ENCODE measurements around the gene ARSD. TPM values are rescaled to one million over a fixed set of nuclear protein-coding genes. Genes with fewer than 3 reads are reported as not detected.

Gene ARSD
- total RNA-seq, 1 experiment from 2014 or later = 10.3 TPM

GRCh38 chrX:2908125-2908685 is 20.9 kb downstream of the ARSD start:
- 100% methylated on average over 2 of the region's 2 CpGs for WGBS (ENCODE audit: extremely low coverage, insufficient read length, low lambda C conversion rate)
- H3K4me3 Mint-ChIP-seq = no peak overlapping the region
- Histone ChIP-seq H4K8ac (replicated peaks; ENCODE audit: insufficient read length, low read depth, low read length) (no peak overlapping the region), H3K56ac (ENCODE audit: insufficient read length, low read depth, low read length) (no peak overlapping the region), H3K4me2 (ENCODE audit: insufficient read depth, insufficient read length, low read length) (no peak overlapping the region), H2AFZ (ENCODE audit: low read length) (no peak overlapping the region), H3K79me1 (ENCODE audit: insufficient read depth, low read depth, low read length, poor library complexity, severe bottlenecking) (no peaks in the 10 kb centered on the region), H2BK15ac (ENCODE audit: low read depth, low read length) (no peak overlapping the region), H3K27me3 (ENCODE audit: insufficient read depth, low read length) (no peaks in the 10 kb centered on the region), H3K4me1 (ENCODE audit: insufficient read depth, low read length) (no peaks in the 10 kb centered on the region; the same call in 1 of the 2 replicates), H3K79me2 (ENCODE audit: insufficient read depth, low read length) (no peaks in the 10 kb centered on the region), H4K20me1 (ENCODE audit: control insufficient read depth, insufficient read depth, insufficient read length) (no peaks in the 10 kb centered on the region), H3K9me3 (ENCODE audit: control insufficient read depth, low read depth, low read length) (peaks cover 5% of the 10 kb centered on the region), H4K5ac (ENCODE audit: insufficient read length, low read depth, low read length) (no peak overlapping the region), H2BK20ac (ENCODE audit: low read depth, low read length, poor library complexity, severe bottlenecking) (no peak overlapping the region), H3T11ph (ENCODE audit: low read length) (no peak overlapping the region), H2BK5ac (ENCODE audit: insufficient read length, low read length) (no peak overlapping the region), H4K91ac (ENCODE audit: insufficient read length, low read depth, low read length) (no peak overlapping the region), H2BK120ac (ENCODE audit: low read depth, low read length, poor library complexity, severe bottlenecking) (no peak overlapping the region), H3K23ac (ENCODE audit: insufficient read length, low read depth, low read length) (no peak overlapping the region), H3K27ac (ENCODE audit: insufficient read length, low read depth, low read length) (no peak overlapping the region), H3K14ac (ENCODE audit: insufficient read depth, low read length) (no peak overlapping the region), H2AK5ac (ENCODE audit: insufficient read length, low read length) (no peak overlapping the region), H3K18ac (ENCODE audit: insufficient read length, low read depth, low read length) (no peak overlapping the region), H2BK12ac (ENCODE audit: insufficient read length, low read depth, low read length) (no peak overlapping the region), H3K4ac (ENCODE audit: low read depth, low read length) (no peak overlapping the region), H3K9ac (ENCODE audit: extremely low read depth, insufficient read length, low read length) (no peak overlapping the region), H3K23me2 (ENCODE audit: insufficient read length, low read depth, low read length, poor library complexity, severe bottlenecking) (no peaks in the 10 kb centered on the region)
- peaks cover 12 to 22% of the 10 kb centered on the region in 2 experiments for H3K4me1 Mint-ChIP-seq
- peaks cover 15 to 26% of the 10 kb centered on the region in 2 experiments for H3K9me3 Mint-ChIP-seq
- no peak for DNase-seq
- H3K27me3 Mint-ChIP-seq (ENCODE audit: low read depth) = no peaks in the 10 kb centered on the region; the same call in 1 of the 2 replicates
- no peak overlapping the region for H3K27ac Mint-ChIP-seq
- peaks cover 16 to 30% (median 21%) of the 10 kb centered on the region in 3 experiments for H3K36me3 Mint-ChIP-seq (ENCODE audit: insufficient read depth in 1 of 3, low read depth in 3 of 3)
- TF ChIP-seq CTCF (conservative IDR thresholded peaks at IDR 0.05) = no peak
